Motor neuron (in vitro differentiated cells): Measurements from ENCODE around the gene SDF2L1. TPM values are rescaled to one million over a fixed set of nuclear protein-coding genes. Genes with fewer than 3 reads are reported as not detected.
"Not testable (repeated sequence)": the region's sequence is repeated elsewhere in the genome, so short reads cannot be mapped to it uniquely, and the experiment has no call there.

Experiments used
- ATAC-seq, 8 experiments: fragments of 200-7000 bp; cut with Tn5 transposase; replicated peaks in 6 of 8; 2 replicates each; pipeline ENCODE4 v1.8.0; 2021; ENCODE audit warnings: mild to moderate bottlenecking in 8 of 8, moderate library complexity in 8 of 8
- H3K27ac ChIP-seq, 2 donors: fragments of 250-450 bp; sonication (Bioruptor Pico); 2 replicates each; pipeline ENCODE4 v1.9.0; 2021; ENCODE audit warnings: antibody characterized with exemption in 2 of 2, mild to moderate bottlenecking in 2 of 2, moderate library complexity in 1 of 2
- H3K4me1 ChIP-seq, 2 donors: fragments of 250-450 bp; sonication (Bioruptor Pico); replicated peaks in 1 of 2; 2 replicates each; pipeline ENCODE4 v1.6.1; 2021; ENCODE audit warnings: antibody characterized with exemption in 2 of 2, mild to moderate bottlenecking in 2 of 2, moderate library complexity in 1 of 2
- H3K4me3 ChIP-seq, 5 donors: fragments of 250-450 bp; sonication (Bioruptor Pico); 2 replicates each; pipeline ENCODE4 v1.9.0; 2021; ENCODE audit warnings: antibody characterized with exemption in 5 of 5, mild to moderate bottlenecking in 5 of 5, moderate library complexity in 4 of 5
- WGBS, 10 experiments: fragments of 450-650 bp; shearing (Covaris generic); methylation state at CpG; one replicate each; pipeline ENCODE4 v1.0.0; 2022; 5-methylcytosine and 5-hydroxymethylcytosine counted together
- in situ Hi-C, 9 experiments: fragments of 400-800 bp; cut with MboI; loops; one replicate each; pipeline ENCODE4 v1.15.0; 2021; ENCODE audit warnings: low sequenced_read_pairs in 9 of 9, low pct_unique_long_range_greater_than_20kb in 2 of 9; ENCODE audit not compliant: unreplicated experiment in 9 of 9
- total RNA-seq, 8 experiments: library from RNA; unstranded; fragments of 300-600 nt; gene quantifications; 2 replicates each; pipeline versions ENCODE4 v1.2.3 to v1.2.4, GENCODE V29; 2022

SDF2L1 gene
- 10 to 100 TPM; 13.2 to 28.9 (median 18.7) TPM for total RNA-seq

- Histone ChIP-seq H3K4me1 (peaks cover 7 to 10% of the 10 kb centered on the region in 2 donors), H3K4me3 (peak within 1 kb of the TSS; percentile 61 to 71 (median 67)), H3K27ac (peak within 1 kb of the TSS; percentile 71 to 73)
- peak; percentile 92 to 97 (median 96) for ATAC-seq
- in situ Hi-C loops = no loop called here
- WGBS, 10 experiments = 0 to 8% (median 0%) methylated on average over 1 to 11 of the region's 76 CpGs; no CpG with 5 or more reads in 2 of the 10 experiments
Measured at GRCh38 chr22:21641789-21642583, at the start of gene SDF2L1. SDF2L1 (plus strand) TSS chr22:21642302; CDS start chr22:21642337, 35 bp downstream.

GRCh38 chr22:21592422-21592821 lies 49.7 kb upstream of the SDF2L1 start:
- in situ Hi-C loops = loop anchor here in 1 of 9 experiments (25.0 kb wide), 1 partner anchor 95 kb away; no protein-coding TSS in a partner anchor

GRCh38 chr22:21593406-21594232 lies 48.5 kb upstream of the SDF2L1 start:
- WGBS, 10 experiments = 65 to 94% (median 89%) methylated on average over 2 to 5 of the region's 11 CpGs; no CpG with 5 or more reads in 4 of the 10 experiments
- Histone ChIP-seq H3K27ac (peak overlapping the region; percentile 18 to 42), H3K4me1 (no peaks in the 10 kb centered on the region), H3K4me3 (no peak overlapping the region)
- in situ Hi-C loops = loop anchor here in 1 of 9 experiments (25.0 kb wide), 1 partner anchor 94 kb away; no protein-coding TSS in a partner anchor
- peak in 3 of 8 experiments; percentile 48 to 73 (median 50) for ATAC-seq

More at GRCh38 chr22:21592422-21592821, 49.7 kb upstream of the SDF2L1 start:
- 80 to 100% (median 100%) methylated on average over 1 of the region's 3 CpGs; no CpG with 5 or more reads in 7 of the 10 experiments for WGBS, 10 experiments
- peak overlapping the region in 1 of 2 donors; percentile 56 for H3K27ac ChIP-seq
- ATAC-seq = no peak
- no peaks in the 10 kb centered on the region for H3K4me1 ChIP-seq
- H3K4me3 ChIP-seq = no peak overlapping the region

GRCh38 chr22:21594865-21595452 lies 47.1 kb upstream of the SDF2L1 start:
- Histone ChIP-seq H3K4me3 (no peak overlapping the region), H3K4me1 (no peaks in the 10 kb centered on the region), H3K27ac (peak overlapping the region; percentile 19 to 30)
- 75 to 100% (median 92%) methylated on average over 1 to 3 of the region's 5 CpGs; no CpG with 5 or more reads in 4 of the 10 experiments for WGBS, 10 experiments
- peak in 2 of 8 experiments; percentile 33 to 97 for ATAC-seq
- in situ Hi-C loops = loop anchor here in 1 of 9 experiments (25.0 kb wide), 1 partner anchor 92 kb away; no protein-coding TSS in a partner anchor

GRCh38 chr22:21596356-21597135 lies 45.6 kb upstream of the SDF2L1 start:
- not testable (repeated sequence) for H3K4me3 ChIP-seq, ATAC-seq, H3K27ac ChIP-seq, H3K4me1 ChIP-seq
- in situ Hi-C loops = loop anchor here in 1 of 9 experiments (25.0 kb wide), 1 partner anchor 91 kb away; no protein-coding TSS in a partner anchor
- 90 to 100% (median 98%) methylated on average over 4 to 9 of the region's 13 CpGs for WGBS, 10 experiments

GRCh38 chr22:21598302-21598701 lies 43.8 kb upstream of the SDF2L1 start:
- ATAC-seq = no peak
- in situ Hi-C loops = loop anchor here in 1 of 9 experiments (25.0 kb wide), 1 partner anchor 89 kb away; no protein-coding TSS in a partner anchor
- Histone ChIP-seq H3K27ac (no peak overlapping the region), H3K4me1 (no peaks in the 10 kb centered on the region), H3K4me3 (no peak overlapping the region)
- 84 to 100% (median 92%) methylated on average over 1 to 3 of the region's 3 CpGs; no CpG with 5 or more reads in 1 of the 10 experiments for WGBS, 10 experiments

- ATAC-seq = no peak
- H3K4me1 ChIP-seq = no peaks in the 10 kb centered on the region
- in situ Hi-C loops = loop anchor here in 1 of 9 experiments (25.0 kb wide), 1 partner anchor 88 kb away; no protein-coding TSS in a partner anchor
- H3K4me3 ChIP-seq = no peak overlapping the region
- 80 to 100% (median 88%) methylated on average over 1 to 5 of the region's 6 CpGs; no CpG with 5 or more reads in 2 of the 10 experiments for WGBS, 10 experiments
- peak overlapping the region in 1 of 2 donors; percentile 46 for H3K27ac ChIP-seq
Measured at GRCh38 chr22:21599053-21599893, 42.8 kb upstream of the SDF2L1 start.

- peak overlapping the region in 1 of 2 donors; percentile 56 for H3K27ac ChIP-seq
- no peak for ATAC-seq
- in situ Hi-C loops = no loop called here
- no peak overlapping the region for H3K4me3 ChIP-seq
- WGBS, 10 experiments = 67 to 100% (median 97%) methylated on average over 1 to 6 of the region's 6 CpGs; no CpG with 5 or more reads in 2 of the 10 experiments
- H3K4me1 ChIP-seq = no peaks in the 10 kb centered on the region
Measured at GRCh38 chr22:21602579-21602978, 39.5 kb upstream of the SDF2L1 start.

- Histone ChIP-seq H3K27ac (peak overlapping the region in 1 of 2 donors; percentile 38), H3K4me3 (no peak overlapping the region), H3K4me1 (no peaks in the 10 kb centered on the region)
- in situ Hi-C loops = no loop called here
- 60 to 100% (median 84%) methylated on average over 1 to 8 of the region's 9 CpGs; no CpG with 5 or more reads in 2 of the 10 experiments for WGBS, 10 experiments
- ATAC-seq = peak in 3 of 8 experiments; percentile 13 to 25 (median 17)
Measured at GRCh38 chr22:21603973-21604372, 38.1 kb upstream of the SDF2L1 start.

- WGBS, 10 experiments = 80 to 100% (median 98%) methylated on average over 1 to 7 of the region's 7 CpGs; no CpG with 5 or more reads in 4 of the 10 experiments
- no peaks in the 10 kb centered on the region for H3K4me1 ChIP-seq
- peak overlapping the region; percentile 4 to 31 for H3K27ac ChIP-seq
- peak in 2 of 8 experiments; percentile 9 to 16 for ATAC-seq
- H3K4me3 ChIP-seq = no peak overlapping the region
- in situ Hi-C loops = no loop called here
Measured at GRCh38 chr22:21605887-21606564, 36.1 kb upstream of the SDF2L1 start.
